Measurements from ENCODE around the gene AP5B1.

Gene AP5B1

GRCh38 chr11:65791719-65792213 is 11.0 kb upstream of the AP5B1 start:
- Histone ChIP-seq H3K4me1 (ENCODE audit: control insufficient read depth in 1 of 2, insufficient read depth in 1 of 2, low read depth in 1 of 2, low read length in 1 of 2) (peaks cover 14 to 31% of the 10 kb centered on the region in 2 experiments), H3K27ac (no peak overlapping the region)
- no peak for TF ChIP-seq CTCF (IDR thresholded peaks at IDR 0.05)

GRCh38 chr11:65790902-65791650 is 10.3 kb upstream of the AP5B1 start:
- no peak overlapping the region for H3K27ac ChIP-seq
- H3K36me3 ChIP-seq = no peaks in the 10 kb centered on the region
- H3K4me1 ChIP-seq (ENCODE audit: control insufficient read depth in 1 of 2, insufficient read depth in 1 of 2, low read depth in 1 of 2, low read length in 1 of 2) = peaks cover 19 to 38% of the 10 kb centered on the region in 2 experiments
- no peaks in the 10 kb centered on the region for H3K9me3 ChIP-seq
- TF ChIP-seq CTCF (IDR thresholded peaks at IDR 0.05) = no peak
- peaks cover 50% of the 10 kb centered on the region for H3K27me3 ChIP-seq
- no peak overlapping the region for H3K4me3 ChIP-seq (ENCODE audit: low read depth in 1 of 2, low read length in 1 of 2)

More at GRCh38 chr11:65791719-65792213, 11.0 kb upstream of the AP5B1 start:
- no peak overlapping the region for H3K4me3 ChIP-seq (ENCODE audit: low read depth in 1 of 2, low read length in 1 of 2)
- H3K27me3 ChIP-seq = peaks cover 43% of the 10 kb centered on the region
- no peaks in the 10 kb centered on the region for H3K9me3 ChIP-seq
- H3K36me3 ChIP-seq = no peaks in the 10 kb centered on the region

- no peaks in the 10 kb centered on the region for H3K9me3 ChIP-seq
- H3K27me3 ChIP-seq = peaks cover 58% of the 10 kb centered on the region
- no peak for TF ChIP-seq CTCF (IDR thresholded peaks at IDR 0.05)
- no peak overlapping the region for H3K4me3 ChIP-seq (ENCODE audit: low read depth in 1 of 2, low read length in 1 of 2)
- H3K36me3 ChIP-seq = no peaks in the 10 kb centered on the region
- H3K27ac ChIP-seq = no peak overlapping the region
- peaks cover 22 to 44% of the 10 kb centered on the region in 2 experiments for H3K4me1 ChIP-seq (ENCODE audit: control insufficient read depth in 1 of 2, insufficient read depth in 1 of 2, low read depth in 1 of 2, low read length in 1 of 2)
These were observed 9.5 kb upstream of the AP5B1 start for GRCh38 chr11:65790104-65790901.

GRCh38 chr11:65789230-65790103 is 8.7 kb upstream of the AP5B1 start:
- Histone ChIP-seq H3K9me3 (no peaks in the 10 kb centered on the region), H3K4me1 (ENCODE audit: control insufficient read depth in 1 of 2, insufficient read depth in 1 of 2, low read depth in 1 of 2, low read length in 1 of 2) (peaks cover 22 to 44% of the 10 kb centered on the region in 2 experiments), H3K4me3 (ENCODE audit: low read depth in 1 of 2, low read length in 1 of 2) (no peak overlapping the region), H3K27me3 (peaks cover 66% of the 10 kb centered on the region), H3K36me3 (no peaks in the 10 kb centered on the region), H3K27ac (no peak overlapping the region)
- TF ChIP-seq CTCF (IDR thresholded peaks at IDR 0.05) = no peak

- H3K27ac ChIP-seq = no peak overlapping the region
- no peaks in the 10 kb centered on the region for H3K36me3 ChIP-seq
- H3K4me3 ChIP-seq (ENCODE audit: low read depth in 1 of 2, low read length in 1 of 2) = no peak overlapping the region
- H3K27me3 ChIP-seq = peaks cover 73% of the 10 kb centered on the region
- no peaks in the 10 kb centered on the region for H3K9me3 ChIP-seq
- TF ChIP-seq CTCF (IDR thresholded peaks at IDR 0.05) = no peak
- H3K4me1 ChIP-seq (ENCODE audit: control insufficient read depth in 1 of 2, insufficient read depth in 1 of 2, low read depth in 1 of 2, low read length in 1 of 2) = peaks cover 22 to 44% of the 10 kb centered on the region in 2 experiments
These were observed 8.0 kb upstream of the AP5B1 start for GRCh38 chr11:65788821-65789220.

Data from neutrophil (primary cell).